Neuronal stem cell (in vitro differentiated cells): Measurements from ENCODE around the gene CDH12.
"Not testable (repeated sequence)": the region's sequence is repeated elsewhere in the genome, so short reads cannot be mapped to it uniquely, and the experiment has no call there.

Experiments
- DNase-seq: peaks from one replicate; pipeline ENCODE4 v3.0.0-alpha.2; 2013; ENCODE audit warnings: low spot score
- H2AFZ ChIP-seq: one replicate; pipeline ENCODE4 v1.6.1; 2013; ENCODE audit warnings: mild to moderate bottlenecking, low read length, inconsistent platforms
- H2AK5ac ChIP-seq: 2 replicates; pipeline ENCODE4 v1.6.1; 2013; ENCODE audit warnings: low read depth, mild to moderate bottlenecking, inconsistent platforms, low read length, moderate library complexity, mixed read lengths
- H2BK120ac ChIP-seq: 2 replicates; pipeline ENCODE4 v1.6.1; 2013; ENCODE audit warnings: low read depth, mild to moderate bottlenecking, inconsistent platforms, low read length, moderate library complexity, mixed read lengths
- H2BK12ac ChIP-seq: one replicate; pipeline ENCODE4 v1.6.1; 2013; ENCODE audit warnings: low read length, inconsistent platforms
- H2BK15ac ChIP-seq: 2 replicates; pipeline ENCODE4 v1.6.1; 2013; ENCODE audit warnings: mild to moderate bottlenecking, low read length, inconsistent platforms, mixed read lengths
- H2BK5ac ChIP-seq: one replicate; pipeline ENCODE4 v1.6.1; 2013; ENCODE audit warnings: inconsistent platforms, mild to moderate bottlenecking, low read length, moderate library complexity
- H3K14ac ChIP-seq: one replicate; pipeline ENCODE4 v1.6.1; 2013; ENCODE audit warnings: low read length, inconsistent platforms
- H3K18ac ChIP-seq: 2 replicates; pipeline ENCODE4 v1.6.1; 2013; ENCODE audit warnings: low read length, inconsistent platforms
- H3K23ac ChIP-seq: 2 replicates; pipeline ENCODE4 v1.6.1; 2013; ENCODE audit warnings: low read depth, mild to moderate bottlenecking, mixed read lengths, low read length, inconsistent platforms; ENCODE audit not compliant: poor library complexity
- H3K27ac ChIP-seq: replicated peaks from 3 replicates; pipeline ENCODE4 v1.5.1; 2013; ENCODE audit warnings: low read length, inconsistent platforms
- H3K27me3 ChIP-seq, 3 experiments: 2 replicates each; pipeline ENCODE4 v1.6.1; 2013; ENCODE audit warnings: low read length in 3 of 3, mild to moderate bottlenecking in 2 of 3, inconsistent platforms in 1 of 3, low read depth in 1 of 3, mixed read lengths in 1 of 3, moderate library complexity in 1 of 3; ENCODE audit not compliant: control insufficient read depth in 3 of 3, insufficient read depth in 3 of 3
- H3K36me3 ChIP-seq, 2 donors: replicated peaks in 1 of 2; 2 replicates each; pipeline ENCODE4 v1.6.1; 2013; ENCODE audit warnings: low read length in 2 of 2; ENCODE audit not compliant: control insufficient read depth in 2 of 2, insufficient read depth in 2 of 2
- H3K4ac ChIP-seq: 2 replicates; pipeline ENCODE4 v1.6.1; 2013; ENCODE audit warnings: inconsistent platforms, mild to moderate bottlenecking, low read length, moderate library complexity
- H3K4me1 ChIP-seq, 2 donors: 1 replicate in 1 of 2; 2 replicates in 1 of 2; pipeline ENCODE4 v1.6.1; 2013; ENCODE audit warnings: low read length in 2 of 2, low read depth in 1 of 2; ENCODE audit not compliant: control insufficient read depth in 2 of 2, insufficient read depth in 1 of 2
- H3K4me2 ChIP-seq: one replicate; pipeline ENCODE4 v1.6.1; 2013; ENCODE audit warnings: mild to moderate bottlenecking, low read length, inconsistent platforms; ENCODE audit not compliant: insufficient read depth, poor library complexity, severe bottlenecking
- H3K4me3 ChIP-seq, 2 donors: 2 replicates each; pipeline ENCODE4 v1.5.1; 2013; ENCODE audit warnings: low read length in 2 of 2, mild to moderate bottlenecking in 2 of 2, inconsistent platforms in 1 of 2, moderate library complexity in 1 of 2
- H3K79me1 ChIP-seq: one replicate; pipeline ENCODE4 v1.6.1; 2013; ENCODE audit warnings: low read depth, mild to moderate bottlenecking, inconsistent platforms, low read length, moderate library complexity
- H3K9ac ChIP-seq: one replicate; pipeline ENCODE4 v1.6.1; 2013; ENCODE audit warnings: mild to moderate bottlenecking, low read depth, low read length, inconsistent platforms; ENCODE audit not compliant: poor library complexity
- H3K9me3 ChIP-seq, 2 donors: replicated peaks in 1 of 2; 2 replicates each; pipeline versions ENCODE3 to v1.6.1; 2013; ENCODE audit warnings: low read length in 2 of 2, mild to moderate bottlenecking in 2 of 2, inconsistent platforms in 1 of 2, low read depth in 1 of 2, mixed read lengths in 1 of 2, moderate library complexity in 1 of 2; ENCODE audit not compliant: control insufficient read depth in 2 of 2, insufficient read depth in 1 of 2
- H4K8ac ChIP-seq: one replicate; pipeline ENCODE4 v1.6.1; 2013; ENCODE audit warnings: low read depth, mild to moderate bottlenecking, inconsistent platforms, low read length, moderate library complexity
- H4K91ac ChIP-seq: one replicate; pipeline ENCODE4 v1.6.1; 2013; ENCODE audit warnings: low read length, low read depth, mild to moderate bottlenecking, inconsistent platforms; ENCODE audit not compliant: poor library complexity
- WGBS, 2 donors: extraction: QIAGEN DNeasy Blood & Tissue Kit; methylation state at CpG; one replicate each; pipeline ENCODE4 v1.1.7; 2013; ENCODE audit warnings: missing lambda C conversion rate in 2 of 2, mixed read lengths in 1 of 2; ENCODE audit not compliant: insufficient read length in 2 of 2, insufficient replicate concordance in 1 of 2; ENCODE audit errors: extremely low coverage in 2 of 2; 5-methylcytosine and 5-hydroxymethylcytosine counted together

The CDH12 gene

DNA sequence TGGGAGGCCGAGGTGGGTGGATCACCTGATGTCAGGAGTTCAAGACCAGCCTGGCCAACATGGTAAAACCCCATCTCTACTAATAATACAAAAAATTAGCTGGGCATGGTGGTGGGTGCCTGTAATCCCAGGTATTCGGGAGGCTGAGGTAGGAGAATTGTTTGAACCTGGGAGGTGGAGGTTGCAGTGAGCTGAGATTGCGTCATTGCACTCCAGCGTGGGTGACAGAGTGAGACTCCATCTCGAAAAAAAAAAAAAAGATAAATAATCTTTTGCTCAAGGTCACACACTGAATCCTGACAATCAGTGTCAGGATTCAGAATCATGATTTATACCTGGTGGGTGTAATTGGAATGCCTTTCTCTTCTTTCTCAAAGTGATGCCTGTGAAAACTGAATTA is 5.8 kb upstream of the CDH12 start:
- H3K4me3 ChIP-seq, H3K79me1 ChIP-seq, H4K91ac ChIP-seq, DNase-seq, H3K36me3 ChIP-seq, H3K4me1 ChIP-seq, H3K18ac ChIP-seq, H3K4me2 ChIP-seq, H4K8ac ChIP-seq, H2BK15ac ChIP-seq, H2BK12ac ChIP-seq, H3K9ac ChIP-seq, H3K9me3 ChIP-seq, H3K4ac ChIP-seq, H3K14ac ChIP-seq, H2AK5ac ChIP-seq, H3K27ac ChIP-seq, H3K23ac ChIP-seq, H2BK120ac ChIP-seq, H2BK5ac ChIP-seq, H3K27me3 ChIP-seq, H2AFZ ChIP-seq: not testable (repeated sequence)
- WGBS, 2 donors, result no CpG with 5 or more reads among the region's 5 CpGs

DNA sequence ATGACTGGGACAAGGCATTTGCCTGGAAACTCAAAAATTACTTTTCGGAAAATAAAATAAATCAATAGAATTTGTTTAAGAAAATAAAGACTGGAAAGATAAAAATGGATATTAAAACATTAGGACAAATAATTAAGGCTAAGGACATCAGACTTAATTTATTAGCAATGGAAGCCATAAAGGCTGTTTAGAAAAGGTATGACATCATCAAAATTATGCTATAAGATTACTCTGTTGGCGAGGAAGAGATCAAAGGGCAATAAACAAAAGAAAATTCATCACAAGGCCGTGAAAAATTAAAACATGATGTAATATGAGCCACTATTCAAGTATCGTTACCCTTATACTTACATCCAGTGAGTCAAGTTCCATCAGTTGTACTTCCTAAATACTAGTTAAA is 2.7 kb upstream of the CDH12 start:
- WGBS, 2 donors, result no CpG with 5 or more reads among the region's 4 CpGs
- Histone ChIP-seq H3K9ac (no peak overlapping the region), H3K79me1 (no peaks in the 10 kb centered on the region), H3K27me3 (peaks cover 0 to 33% (median 0%) of the 10 kb centered on the region in 3 experiments), H3K18ac (no peak overlapping the region), H2BK12ac (no peak overlapping the region), H3K9me3 (no peaks in the 10 kb centered on the region), H2BK120ac (no peak overlapping the region), H2AK5ac (no peak overlapping the region), H4K91ac (no peak overlapping the region), H3K36me3 (no peaks in the 10 kb centered on the region), H2BK5ac (no peak overlapping the region), H2BK15ac (no peak overlapping the region), H3K4ac (no peak overlapping the region), H4K8ac (no peak overlapping the region), H3K4me1 (peaks cover 0 to 5% of the 10 kb centered on the region in 2 donors), H2AFZ (no peak overlapping the region), H3K4me2 (no peak overlapping the region), H3K23ac (no peak overlapping the region), H3K27ac (no peak overlapping the region), H3K14ac (no peak overlapping the region), H3K4me3 (no peak overlapping the region)
- DNase-seq, result no peak

DNA sequence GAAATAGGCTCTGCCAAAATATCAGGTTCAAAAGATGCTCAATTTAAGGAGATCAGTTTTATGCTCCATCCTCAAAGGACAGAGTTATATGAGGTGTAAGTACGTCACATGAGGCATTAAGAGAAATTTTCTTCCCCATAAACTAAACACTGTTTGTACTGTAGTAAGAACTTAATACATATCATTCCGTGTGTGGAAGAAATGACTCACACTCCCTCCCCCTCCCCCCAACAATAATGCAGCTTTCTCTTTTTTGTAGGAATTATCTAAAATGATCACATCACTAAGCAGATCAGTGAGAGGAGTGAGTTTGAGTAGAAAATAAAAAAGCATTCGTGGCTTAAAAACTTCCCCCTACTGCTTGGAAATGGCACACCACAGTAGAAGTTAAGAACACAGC is 2.2 kb downstream of the CDH12 start:
- Histone ChIP-seq H3K27ac (no peak overlapping the region), H4K91ac (no peak overlapping the region), H3K4me1 (peaks cover 0 to 5% of the 10 kb centered on the region in 2 donors), H3K9ac (no peak overlapping the region), H3K36me3 (no peaks in the 10 kb centered on the region), H3K27me3 (peaks cover 0 to 33% (median 0%) of the 10 kb centered on the region in 3 experiments), H2BK120ac (no peak overlapping the region), H3K14ac (no peak overlapping the region), H4K8ac (no peak overlapping the region), H3K79me1 (no peaks in the 10 kb centered on the region), H2AFZ (no peak overlapping the region), H3K4ac (no peak overlapping the region), H2BK12ac (no peak overlapping the region), H3K4me3 (no peak overlapping the region), H3K18ac (no peak overlapping the region), H2BK15ac (no peak overlapping the region), H3K9me3 (no peaks in the 10 kb centered on the region), H2AK5ac (no peak overlapping the region), H3K23ac (no peak overlapping the region), H2BK5ac (no peak overlapping the region), H3K4me2 (no peak overlapping the region)
- DNase-seq, result no peak
- no CpG with 5 or more reads among the region's 3 CpGs for WGBS, 2 donors

DNA sequence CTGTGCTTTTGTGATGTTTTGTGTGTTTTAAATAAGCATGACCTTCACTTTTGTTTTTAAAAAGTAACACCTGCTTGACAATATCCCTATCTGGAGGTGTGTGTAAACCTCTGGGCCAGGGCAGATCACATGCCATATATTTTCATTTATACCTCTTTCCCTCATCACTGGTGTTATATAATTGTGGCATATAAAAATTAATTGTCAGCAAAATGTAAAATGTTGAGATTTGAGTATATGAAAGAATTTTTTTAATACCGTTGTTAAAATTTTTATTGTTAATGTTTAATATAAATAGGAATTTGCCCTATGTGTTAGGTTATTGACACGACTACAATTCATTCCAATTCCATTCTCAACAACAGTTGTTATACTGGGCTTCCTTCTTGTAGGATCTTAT is 6.5 kb downstream of the CDH12 start:
- Histone ChIP-seq H2BK12ac (no peak overlapping the region), H3K79me1 (no peaks in the 10 kb centered on the region), H3K4me3 (no peak overlapping the region), H2BK15ac (no peak overlapping the region), H3K9me3 (no peaks in the 10 kb centered on the region), H3K9ac (no peak overlapping the region), H3K27me3 (peaks cover 0 to 8% (median 0%) of the 10 kb centered on the region in 3 experiments), H4K8ac (no peak overlapping the region), H3K4me1 (no peaks in the 10 kb centered on the region), H2AFZ (no peak overlapping the region), H3K23ac (no peak overlapping the region), H3K4me2 (no peak overlapping the region), H2AK5ac (no peak overlapping the region), H3K14ac (no peak overlapping the region), H3K36me3 (no peaks in the 10 kb centered on the region), H3K18ac (no peak overlapping the region), H2BK5ac (no peak overlapping the region), H3K4ac (no peak overlapping the region), H2BK120ac (no peak overlapping the region), H4K91ac (no peak overlapping the region), H3K27ac (no peak overlapping the region)
- DNase-seq, result no peak
- WGBS, 2 donors, result 100% methylated on average over 1 of the region's 2 CpGs; no CpG with 5 or more reads in 1 of the 2 donors
